RWPE2 (cell line): ENCODE results near the gene CDK16.

Source experiments
- ATAC-seq: fragments of 200-7000 bp; cut with Tn5 transposase; 3 replicates; pipeline ENCODE4 v1.9.1; 2021; ENCODE audit warnings: low read depth
- DNase-seq: peaks from one replicate; pipeline ENCODE4 v3.0.0-alpha.2; 2020; ENCODE audit warnings: low spot score
- H3K27ac ChIP-seq: fragments of 450-650 bp; 2 replicates; pipeline ENCODE4 v1.5.1; 2017; ENCODE audit warnings: mild to moderate bottlenecking; ENCODE audit not compliant: poor library complexity, severe bottlenecking
- H3K27me3 ChIP-seq: fragments of 250-450 bp; sonication (Bioruptor Pico); 2 replicates; pipeline ENCODE4 v1.5.1; 2021; ENCODE audit warnings: mild to moderate bottlenecking, moderate library complexity; ENCODE audit not compliant: insufficient read depth, poor library complexity, severe bottlenecking
- H3K36me3 ChIP-seq: fragments of 250-450 bp; sonication (Bioruptor Pico); 2 replicates; pipeline ENCODE4 v1.5.1; 2020; ENCODE audit warnings: low read depth, mild to moderate bottlenecking, moderate library complexity
- H3K4me1 ChIP-seq: fragments of 250-450 bp; sonication (Bioruptor Pico); 2 replicates; pipeline ENCODE4 v1.5.1; 2021; ENCODE audit warnings: mild to moderate bottlenecking, moderate library complexity; ENCODE audit not compliant: insufficient read depth, poor library complexity, severe bottlenecking
- H3K4me3 ChIP-seq: fragments of 250-450 bp; sonication (Bioruptor Pico); 2 replicates; pipeline ENCODE4 v1.5.1; 2021; ENCODE audit warnings: mild to moderate bottlenecking, moderate library complexity; ENCODE audit not compliant: severe bottlenecking
- H3K9me3 ChIP-seq: fragments of 250-450 bp; sonication (Bioruptor Pico); 2 replicates; pipeline ENCODE4 v1.5.1; 2021; ENCODE audit warnings: mild to moderate bottlenecking, moderate library complexity; ENCODE audit not compliant: severe bottlenecking
- TF ChIP-seq, protein P1 (sequence below): fragments of 450-650 bp; IDR thresholded peaks from one replicate; pipeline ENCODE4 v1.5.1; 2017; ENCODE audit warnings: mild to moderate bottlenecking, moderate library complexity; ENCODE audit not compliant: poor library complexity, severe bottlenecking

The CDK16 gene

GRCh38 chrX:47210661-47211425, 7.6 kb upstream of the CDK16 start:
- Histone ChIP-seq H3K9me3 (no peaks in the 10 kb centered on the region), H3K36me3 (peaks cover 66% of the 10 kb centered on the region), H3K4me3 (no peak overlapping the region), H3K27ac (no peak overlapping the region), H3K27me3 (no peaks in the 10 kb centered on the region), H3K4me1 (no peaks in the 10 kb centered on the region)
- ATAC-seq (no peak), DNase-seq (no peak)
- TF ChIP-seq, protein P1, sequence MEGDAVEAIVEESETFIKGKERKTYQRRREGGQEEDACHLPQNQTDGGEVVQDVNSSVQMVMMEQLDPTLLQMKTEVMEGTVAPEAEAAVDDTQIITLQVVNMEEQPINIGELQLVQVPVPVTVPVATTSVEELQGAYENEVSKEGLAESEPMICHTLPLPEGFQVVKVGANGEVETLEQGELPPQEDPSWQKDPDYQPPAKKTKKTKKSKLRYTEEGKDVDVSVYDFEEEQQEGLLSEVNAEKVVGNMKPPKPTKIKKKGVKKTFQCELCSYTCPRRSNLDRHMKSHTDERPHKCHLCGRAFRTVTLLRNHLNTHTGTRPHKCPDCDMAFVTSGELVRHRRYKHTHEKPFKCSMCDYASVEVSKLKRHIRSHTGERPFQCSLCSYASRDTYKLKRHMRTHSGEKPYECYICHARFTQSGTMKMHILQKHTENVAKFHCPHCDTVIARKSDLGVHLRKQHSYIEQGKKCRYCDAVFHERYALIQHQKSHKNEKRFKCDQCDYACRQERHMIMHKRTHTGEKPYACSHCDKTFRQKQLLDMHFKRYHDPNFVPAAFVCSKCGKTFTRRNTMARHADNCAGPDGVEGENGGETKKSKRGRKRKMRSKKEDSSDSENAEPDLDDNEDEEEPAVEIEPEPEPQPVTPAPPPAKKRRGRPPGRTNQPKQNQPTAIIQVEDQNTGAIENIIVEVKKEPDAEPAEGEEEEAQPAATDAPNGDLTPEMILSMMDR: no peak

DNA sequence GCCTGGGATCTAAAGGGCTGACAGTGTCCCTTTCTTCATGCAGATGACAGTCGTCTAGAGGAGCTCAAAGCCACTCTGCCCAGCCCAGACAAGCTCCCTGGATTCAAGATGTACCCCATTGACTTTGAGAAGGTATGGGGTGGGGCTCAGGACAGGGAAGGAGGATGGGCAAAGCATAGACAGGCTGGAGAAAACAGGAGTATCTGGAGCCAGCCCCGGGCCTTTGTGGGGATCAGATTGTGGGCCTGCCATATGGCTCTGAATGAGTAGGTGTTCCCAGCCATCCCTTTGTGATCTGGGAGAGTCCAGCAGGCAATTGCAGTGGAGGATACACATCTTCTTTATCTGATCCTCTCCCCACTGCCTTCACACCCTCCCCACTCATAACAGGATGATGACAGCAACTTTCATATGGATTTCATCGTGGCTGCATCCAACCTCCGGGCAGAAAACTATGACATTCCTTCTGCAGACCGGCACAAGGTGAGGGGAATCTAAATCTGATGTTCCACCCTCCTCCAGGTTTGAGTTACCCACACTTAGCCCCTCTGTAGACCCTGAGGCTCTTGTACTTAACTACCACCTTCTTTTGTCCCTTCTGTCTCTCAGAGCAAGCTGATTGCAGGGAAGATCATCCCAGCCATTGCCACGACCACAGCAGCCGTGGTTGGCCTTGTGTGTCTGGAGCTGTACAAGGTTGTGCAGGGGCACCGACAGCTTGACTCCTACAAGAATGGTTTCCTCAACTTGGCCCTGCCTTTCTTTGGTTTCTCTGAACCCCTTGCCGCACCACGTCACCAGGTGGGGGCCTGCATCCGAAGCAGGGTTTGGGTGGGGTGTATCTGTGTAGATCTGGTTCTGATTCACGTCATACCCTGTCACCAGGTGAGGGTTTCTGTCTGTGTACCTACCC, 5.8 kb upstream of the CDK16 start:
- no peaks in the 10 kb centered on the region for H3K9me3 ChIP-seq
- DNase-seq (no peak), ATAC-seq (no peak)
- no peak overlapping the region for H3K4me3 ChIP-seq
- no peaks in the 10 kb centered on the region for H3K27me3 ChIP-seq
- no peak overlapping the region for H3K27ac ChIP-seq
- H3K36me3 ChIP-seq: peaks cover 53% of the 10 kb centered on the region
- peaks cover 11% of the 10 kb centered on the region for H3K4me1 ChIP-seq
- TF ChIP-seq, protein P1: no peak

DNA sequence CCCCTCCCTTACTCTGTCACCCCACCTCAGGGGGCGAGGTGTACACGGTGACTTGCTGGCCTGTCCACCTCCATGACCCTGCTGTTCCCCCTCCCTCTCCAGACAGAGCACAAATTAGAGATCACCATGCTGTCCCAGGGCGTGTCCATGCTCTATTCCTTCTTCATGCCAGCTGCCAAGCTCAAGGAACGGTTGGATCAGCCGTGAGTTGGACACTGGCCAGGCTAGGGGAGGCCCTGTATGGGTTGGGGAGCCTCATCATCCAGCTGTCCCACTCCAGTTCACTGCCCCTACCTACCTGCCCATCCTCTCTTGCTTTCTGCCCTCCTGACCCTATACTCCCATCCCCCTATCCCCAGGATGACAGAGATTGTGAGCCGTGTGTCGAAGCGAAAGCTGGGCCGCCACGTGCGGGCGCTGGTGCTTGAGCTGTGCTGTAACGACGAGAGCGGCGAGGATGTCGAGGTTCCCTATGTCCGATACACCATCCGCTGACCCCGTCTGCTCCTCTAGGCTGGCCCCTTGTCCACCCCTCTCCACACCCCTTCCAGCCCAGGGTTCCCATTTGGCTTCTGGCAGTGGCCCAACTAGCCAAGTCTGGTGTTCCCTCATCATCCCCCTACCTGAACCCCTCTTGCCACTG, 3.9 kb upstream of the CDK16 start:
- no peak for ATAC-seq
- H3K27ac ChIP-seq: no peak overlapping the region
- peaks cover 11% of the 10 kb centered on the region for H3K4me1 ChIP-seq

GRCh38 chrX:47215291-47215900, 3.1 kb upstream of the CDK16 start:
- Histone ChIP-seq H3K4me1 (peaks cover 11% of the 10 kb centered on the region), H3K9me3 (no peaks in the 10 kb centered on the region), H3K27me3 (no peaks in the 10 kb centered on the region), H3K4me3 (no peak overlapping the region), H3K27ac (peak overlapping the region; percentile 87), H3K36me3 (peaks cover 29% of the 10 kb centered on the region)
- DNase-seq (no peak), ATAC-seq (no peak)
- TF ChIP-seq, protein P1: no peak

More for the DNA sequence above, 3.9 kb upstream of the CDK16 start:
- Histone ChIP-seq H3K9me3 (no peaks in the 10 kb centered on the region), H3K36me3 (peaks cover 37% of the 10 kb centered on the region), H3K27me3 (no peaks in the 10 kb centered on the region), H3K4me3 (no peak overlapping the region)
- TF ChIP-seq, protein P1: no peak
- no peak for DNase-seq
